GM12878 (cell line): ENCODE results near the gene AKAP13. TPM values are rescaled to one million over a fixed set of nuclear protein-coding genes. Genes with fewer than 3 reads are reported as not detected.

Source experiments
- BACH1 ChIP-seq: fragments of 450-650 bp; IDR thresholded peaks from 2 replicates; pipeline ENCODE4 v1.6.1; 2017; ENCODE audit warnings: mild to moderate bottlenecking, borderline replicate concordance
- BCL11A ChIP-seq: IDR thresholded peaks from 2 replicates; pipeline ENCODE4 v1.6.1; 2011; ENCODE audit warnings: low read depth, low read length
- BHLHE40 ChIP-seq, 2 experiments: fragments of 450-650 bp in 1 of 2; IDR thresholded peaks; 2 replicates each; pipeline ENCODE4 v1.6.1; 2011 to 2017; ENCODE audit warnings: low read depth in 2 of 2, borderline replicate concordance in 1 of 2, improper control_type of control experiment in 1 of 2, low read length in 1 of 2, mild to moderate bottlenecking in 1 of 2
- CBX3 ChIP-seq: fragments of 200-600 bp; sonication (generic); IDR thresholded peaks from 2 replicates; pipeline ENCODE4 v1.6.1; 2016; ENCODE audit warnings: low read depth, borderline replicate concordance
- CREM ChIP-seq: IDR thresholded peaks from 2 replicates; pipeline ENCODE4 v1.6.1; 2014; ENCODE audit warnings: antibody characterized with exemption, low read depth
- DPF2 ChIP-seq: fragments of 450-650 bp; IDR thresholded peaks from 2 replicates; pipeline ENCODE4 v1.6.1; 2017; ENCODE audit warnings: mild to moderate bottlenecking
- EP300 ChIP-seq, 2 experiments: fragments of 150-350 bp in 1 of 2; IDR thresholded peaks; 2 replicates each; pipeline ENCODE4 v1.6.1; 2011 to 2012; ENCODE audit warnings: low read depth in 2 of 2, low read length in 2 of 2, borderline replicate concordance in 1 of 2, improper control_type of control experiment in 1 of 2, inconsistent platforms in 1 of 2; ENCODE audit not compliant: control insufficient read depth in 1 of 2
- FOXM1 ChIP-seq: IDR thresholded peaks from 2 replicates; pipeline ENCODE4 v1.6.1; 2012; ENCODE audit warnings: low read depth, mild to moderate bottlenecking, inconsistent platforms, low read length, moderate library complexity
- GABPA ChIP-seq: IDR thresholded peaks from 2 replicates; pipeline ENCODE4 v1.6.1; 2014; ENCODE audit warnings: antibody characterized with exemption, low read depth, mild to moderate bottlenecking, inconsistent platforms
- IKZF1 ChIP-seq: fragments of 450-650 bp; conservative IDR thresholded peaks from 2 replicates; pipeline ENCODE4 v1.6.1; 2017; ENCODE audit warnings: antibody characterized with exemption, mild to moderate bottlenecking
- IKZF2 ChIP-seq, 2 experiments: fragments of 450-650 bp; IDR thresholded peaks; 2 replicates each; pipeline ENCODE4 v1.6.1; 2017; ENCODE audit warnings: mild to moderate bottlenecking in 2 of 2, moderate library complexity in 2 of 2
- IRF4 ChIP-seq: IDR thresholded peaks from 2 replicates; pipeline ENCODE4 v1.6.1; 2011; ENCODE audit warnings: low read depth, low read length
- JUNB ChIP-seq: IDR thresholded peaks from 2 replicates; pipeline ENCODE4 v1.6.1; 2016; ENCODE audit warnings: antibody characterized with exemption, mild to moderate bottlenecking
- MTA2 ChIP-seq: fragments of 450-650 bp; IDR thresholded peaks from 2 replicates; pipeline ENCODE4 v1.6.1; 2016; ENCODE audit warnings: low read depth, mild to moderate bottlenecking, moderate library complexity
- NBN ChIP-seq: fragments of 450-650 bp; IDR thresholded peaks from 2 replicates; pipeline ENCODE4 v1.6.1; 2016
- NFIC ChIP-seq: IDR thresholded peaks from 2 replicates; pipeline ENCODE4 v1.6.1; 2012; ENCODE audit warnings: low read depth, mild to moderate bottlenecking, inconsistent platforms, low read length, moderate library complexity
- NR2C2 ChIP-seq: IDR thresholded peaks from 2 replicates; pipeline ENCODE4 v1.6.1; 2011; ENCODE audit warnings: borderline replicate concordance, low read depth; ENCODE audit not compliant: control insufficient read depth, insufficient read length
- POLR2AphosphoS2 ChIP-seq: IDR thresholded peaks from 2 replicates; pipeline ENCODE4 v1.6.1; 2011; ENCODE audit warnings: low read depth, mild to moderate bottlenecking, low read length, improper control_type of control experiment, moderate library complexity
- RB1 ChIP-seq: fragments of 450-650 bp; formaldehyde crosslinking; IDR thresholded peaks from 2 replicates; pipeline ENCODE4 v1.6.1; 2017; ENCODE audit warnings: mild to moderate bottlenecking, borderline replicate concordance
- RBBP5 ChIP-seq: fragments of 200-600 bp; sonication (generic); conservative IDR thresholded peaks from 2 replicates; pipeline ENCODE4 v1.6.1; 2016
- STAT1 ChIP-seq: fragments of 450-650 bp; conservative IDR thresholded peaks from 2 replicates; pipeline ENCODE4 v1.6.1; 2014; ENCODE audit warnings: antibody characterized with exemption, mild to moderate bottlenecking
- polyA plus RNA-seq, 11 experiments: library from polyadenylated mRNA; depleted of rRNA in 4 of 11; unstranded in 6 of 11; stranded (reverse) in 5 of 11; fragments of >200 nt; fragmentation: Nextera tagmentation in 4 of 11; fragmentation: Illumina TruSeq in 1 of 11; extraction: Ambion mirVana in 4 of 11; extraction: Trizol in 1 of 11; gene quantifications; 1 replicate in 1 of 11; 2 replicates in 10 of 11; pipeline versions ENCODE4 v1.2.1 to v1.2.3, GENCODE V29; 2011 to 2016; ENCODE audit warnings: inconsistent platforms in 2 of 11, missing spikeins in 2 of 11, low read depth in 1 of 11
- total RNA-seq, 4 experiments: library from RNA; depleted of rRNA in 3 of 4; stranded (reverse); fragments of >200 nt in 3 of 4; fragmentation: Illumina TruSeq in 1 of 4; extraction: Trizol in 1 of 4; gene quantifications; 2 replicates each; pipeline versions ENCODE4 v1.2.1 to v1.2.3, GENCODE V29; 2013 to 2021
- TF ChIP-seq, protein P1 (sequence below): fragments of 450-650 bp; IDR thresholded peaks from 2 replicates; pipeline ENCODE4 v1.6.1; 2017; ENCODE audit warnings: mild to moderate bottlenecking, moderate library complexity
- TF ChIP-seq, protein P2 (sequence below): fragments of 450-650 bp; IDR thresholded peaks from 2 replicates; pipeline ENCODE4 v1.6.1; 2016; ENCODE audit warnings: mild to moderate bottlenecking
- TF ChIP-seq, protein P3 (sequence below): fragments of 450-650 bp; IDR thresholded peaks from 2 replicates; pipeline ENCODE4 v1.6.1; 2017; ENCODE audit warnings: low read depth, mild to moderate bottlenecking, moderate library complexity

The AKAP13 gene
- total and polyA plus RNA-seq, 10 of the 15 experiments (the other 5 are each of a cell fraction or from before 2014, with no cell fraction given): 14.4 to 74.9 (median 55.1) TPM

DNA sequence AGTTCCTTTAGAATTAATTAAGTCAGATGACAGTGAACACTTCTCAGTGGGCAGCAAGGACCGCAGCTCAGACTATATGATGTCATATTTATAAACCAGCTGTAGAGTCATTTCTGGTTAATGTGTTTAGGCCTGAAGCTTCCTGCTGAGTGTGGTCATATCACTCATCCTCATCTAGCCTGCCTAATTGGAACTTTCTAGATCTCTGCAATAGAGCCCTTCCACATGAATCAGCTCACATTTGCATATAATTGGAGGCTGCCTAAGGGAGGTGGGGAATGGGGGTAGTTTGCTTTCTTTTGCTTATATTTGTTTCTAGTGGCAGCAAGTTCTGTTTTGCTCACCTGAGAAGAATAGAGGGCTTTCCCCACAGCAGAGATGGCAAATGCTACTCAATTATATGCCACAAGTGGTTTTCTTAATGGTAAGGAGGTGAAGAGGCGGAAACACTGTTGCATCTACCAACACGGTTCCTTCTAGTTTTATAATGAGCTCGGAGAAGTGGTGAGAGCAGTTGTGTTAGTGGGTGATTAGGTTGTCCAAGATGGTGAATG lies 266.2 kb downstream of the AKAP13 start (continued):
- TF ChIP-seq BHLHE40 (IDR thresholded peaks at IDR 0.05; ENCODE audit: borderline replicate concordance in 1 of 2, low read depth in 2 of 2, low read length in 1 of 2): peak in 1 of 2 experiments; percentile 47; a peak in 2 of 4 replicates
- no peak for TF ChIP-seq POLR2AphosphoS2
- TF ChIP-seq IKZF2 (IDR thresholded peaks at IDR 0.05): peak; percentile 74
- 0 out of 2 replicates have a peak, but pooled peaks have one; percentile 11 for TF ChIP-seq IRF4
- no peak for TF ChIP-seq RB1
- TF ChIP-seq EP300 (IDR thresholded peaks at IDR 0.05; ENCODE audit: borderline replicate concordance in 1 of 2, control insufficient read depth in 1 of 2, low read depth in 2 of 2, low read length in 2 of 2): peak; percentile 25 to 39; a peak in 1 of 4 replicates
- peak; percentile 64 for TF ChIP-seq JUNB
- peak; percentile 78; the same call in 1 of the 2 replicates for TF ChIP-seq BCL11A
- peak; percentile 52; the same call in 1 of the 2 replicates for TF ChIP-seq GABPA
- TF ChIP-seq, protein P1, sequence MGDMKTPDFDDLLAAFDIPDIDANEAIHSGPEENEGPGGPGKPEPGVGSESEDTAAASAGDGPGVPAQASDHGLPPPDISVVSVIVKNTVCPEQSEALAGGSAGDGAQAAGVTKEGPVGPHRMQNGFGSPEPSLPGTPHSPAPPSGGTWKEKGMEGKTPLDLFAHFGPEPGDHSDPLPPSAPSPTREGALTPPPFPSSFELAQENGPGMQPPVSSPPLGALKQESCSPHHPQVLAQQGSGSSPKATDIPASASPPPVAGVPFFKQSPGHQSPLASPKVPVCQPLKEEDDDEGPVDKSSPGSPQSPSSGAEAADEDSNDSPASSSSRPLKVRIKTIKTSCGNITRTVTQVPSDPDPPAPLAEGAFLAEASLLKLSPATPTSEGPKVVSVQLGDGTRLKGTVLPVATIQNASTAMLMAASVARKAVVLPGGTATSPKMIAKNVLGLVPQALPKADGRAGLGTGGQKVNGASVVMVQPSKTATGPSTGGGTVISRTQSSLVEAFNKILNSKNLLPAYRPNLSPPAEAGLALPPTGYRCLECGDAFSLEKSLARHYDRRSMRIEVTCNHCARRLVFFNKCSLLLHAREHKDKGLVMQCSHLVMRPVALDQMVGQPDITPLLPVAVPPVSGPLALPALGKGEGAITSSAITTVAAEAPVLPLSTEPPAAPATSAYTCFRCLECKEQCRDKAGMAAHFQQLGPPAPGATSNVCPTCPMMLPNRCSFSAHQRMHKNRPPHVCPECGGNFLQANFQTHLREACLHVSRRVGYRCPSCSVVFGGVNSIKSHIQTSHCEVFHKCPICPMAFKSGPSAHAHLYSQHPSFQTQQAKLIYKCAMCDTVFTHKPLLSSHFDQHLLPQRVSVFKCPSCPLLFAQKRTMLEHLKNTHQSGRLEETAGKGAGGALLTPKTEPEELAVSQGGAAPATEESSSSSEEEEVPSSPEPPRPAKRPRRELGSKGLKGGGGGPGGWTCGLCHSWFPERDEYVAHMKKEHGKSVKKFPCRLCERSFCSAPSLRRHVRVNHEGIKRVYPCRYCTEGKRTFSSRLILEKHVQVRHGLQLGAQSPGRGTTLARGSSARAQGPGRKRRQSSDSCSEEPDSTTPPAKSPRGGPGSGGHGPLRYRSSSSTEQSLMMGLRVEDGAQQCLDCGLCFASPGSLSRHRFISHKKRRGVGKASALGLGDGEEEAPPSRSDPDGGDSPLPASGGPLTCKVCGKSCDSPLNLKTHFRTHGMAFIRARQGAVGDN: peak; percentile 57; the same call in 1 of the 2 replicates
- TF ChIP-seq NBN: 0 out of 2 replicates have a peak, but pooled peaks have one; percentile 38
- no peak for TF ChIP-seq CBX3
- TF ChIP-seq RBBP5: no peak
- TF ChIP-seq NR2C2: no peak
- peak; percentile 51; the same call in 1 of the 2 replicates for TF ChIP-seq FOXM1
- TF ChIP-seq BACH1: 0 out of 2 replicates have a peak, but pooled peaks have one; percentile 46
- peak; percentile 70 for TF ChIP-seq IKZF1
- peak; percentile 79 for TF ChIP-seq CREM
- peak; percentile 46; the same call in 1 of the 2 replicates for TF ChIP-seq NFIC
- TF ChIP-seq DPF2: peak; percentile 64
- TF ChIP-seq, protein P2, sequence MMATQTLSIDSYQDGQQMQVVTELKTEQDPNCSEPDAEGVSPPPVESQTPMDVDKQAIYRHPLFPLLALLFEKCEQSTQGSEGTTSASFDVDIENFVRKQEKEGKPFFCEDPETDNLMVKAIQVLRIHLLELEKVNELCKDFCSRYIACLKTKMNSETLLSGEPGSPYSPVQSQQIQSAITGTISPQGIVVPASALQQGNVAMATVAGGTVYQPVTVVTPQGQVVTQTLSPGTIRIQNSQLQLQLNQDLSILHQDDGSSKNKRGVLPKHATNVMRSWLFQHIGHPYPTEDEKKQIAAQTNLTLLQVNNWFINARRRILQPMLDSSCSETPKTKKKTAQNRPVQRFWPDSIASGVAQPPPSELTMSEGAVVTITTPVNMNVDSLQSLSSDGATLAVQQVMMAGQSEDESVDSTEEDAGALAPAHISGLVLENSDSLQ: 0 out of 2 replicates have a peak, but pooled peaks have one; percentile 11
- no peak for TF ChIP-seq STAT1
- TF ChIP-seq MTA2: peak; percentile 94
- TF ChIP-seq, protein P3, sequence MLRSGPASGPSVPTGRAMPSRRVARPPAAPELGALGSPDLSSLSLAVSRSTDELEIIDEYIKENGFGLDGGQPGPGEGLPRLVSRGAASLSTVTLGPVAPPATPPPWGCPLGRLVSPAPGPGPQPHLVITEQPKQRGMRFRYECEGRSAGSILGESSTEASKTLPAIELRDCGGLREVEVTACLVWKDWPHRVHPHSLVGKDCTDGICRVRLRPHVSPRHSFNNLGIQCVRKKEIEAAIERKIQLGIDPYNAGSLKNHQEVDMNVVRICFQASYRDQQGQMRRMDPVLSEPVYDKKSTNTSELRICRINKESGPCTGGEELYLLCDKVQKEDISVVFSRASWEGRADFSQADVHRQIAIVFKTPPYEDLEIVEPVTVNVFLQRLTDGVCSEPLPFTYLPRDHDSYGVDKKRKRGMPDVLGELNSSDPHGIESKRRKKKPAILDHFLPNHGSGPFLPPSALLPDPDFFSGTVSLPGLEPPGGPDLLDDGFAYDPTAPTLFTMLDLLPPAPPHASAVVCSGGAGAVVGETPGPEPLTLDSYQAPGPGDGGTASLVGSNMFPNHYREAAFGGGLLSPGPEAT: peak; percentile 64
